Activated CD4-positive, alpha-beta T cell treated with anti-CD3 and anti-CD28 coated beads, Interleukin-2, amount 50 U/mL, for 1 hour (primary cell): ENCODE results near the gene NCAPD2.

ENCODE experiments used
- DNase-seq: peaks from one replicate; pipeline ENCODE4 v3.0.0-alpha.2; 2020

NCAPD2 gene

GRCh38 chr12:6500466-6500865, 6.6 kb downstream of the NCAPD2 start:
- DNase-seq: no peak

GRCh38 chr12:6507102-6507998, 13.4 kb downstream of the NCAPD2 start:
- no peak for DNase-seq

- DNase-seq: no peak
Observed at GRCh38 chr12:6508087-6508486, 14.2 kb downstream of the NCAPD2 start.

- DNase-seq: no peak
Observed at GRCh38 chr12:6520186-6520585, 26.3 kb downstream of the NCAPD2 start.

DNA sequence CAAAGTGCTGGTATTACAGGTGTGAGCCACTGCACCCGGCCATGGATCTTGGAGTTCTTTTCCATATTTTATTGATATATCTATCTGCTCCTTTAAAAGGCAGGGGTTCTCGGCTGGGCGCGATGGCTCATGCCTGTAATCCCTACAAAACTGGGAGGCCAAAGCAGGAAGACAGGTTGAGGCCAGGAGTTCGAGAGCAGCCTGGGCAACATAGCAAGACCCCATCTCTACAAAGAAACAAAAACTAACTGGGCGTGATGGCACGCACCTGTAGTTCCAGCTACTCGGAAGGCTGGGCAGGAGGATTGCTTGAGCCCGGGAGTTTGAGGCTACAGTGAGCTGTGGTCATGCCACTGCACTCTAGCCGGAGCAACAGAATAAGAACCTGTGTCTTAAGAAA, 28.3 kb downstream of the NCAPD2 start:
- DNase-seq: no peak

GRCh38 chr12:6523708-6524107, 29.8 kb downstream of the NCAPD2 start:
- no peak for DNase-seq

- DNase-seq: no peak
Observed at GRCh38 chr12:6524648-6525047, 30.7 kb downstream of the NCAPD2 start.

- no peak for DNase-seq
Observed at GRCh38 chr12:6526201-6526600, 32.3 kb downstream of the NCAPD2 start.

- no peak for DNase-seq
Observed at GRCh38 chr12:6526766-6527525, 33.0 kb downstream of the NCAPD2 start.

GRCh38 chr12:6527711-6528110, 33.8 kb downstream of the NCAPD2 start:
- DNase-seq: no peak

- DNase-seq: no peak
Observed at GRCh38 chr12:6528539-6529235, 34.8 kb downstream of the NCAPD2 start.

GRCh38 chr12:6529291-6529737, 35.4 kb downstream of the NCAPD2 start:
- DNase-seq: no peak

DNA sequence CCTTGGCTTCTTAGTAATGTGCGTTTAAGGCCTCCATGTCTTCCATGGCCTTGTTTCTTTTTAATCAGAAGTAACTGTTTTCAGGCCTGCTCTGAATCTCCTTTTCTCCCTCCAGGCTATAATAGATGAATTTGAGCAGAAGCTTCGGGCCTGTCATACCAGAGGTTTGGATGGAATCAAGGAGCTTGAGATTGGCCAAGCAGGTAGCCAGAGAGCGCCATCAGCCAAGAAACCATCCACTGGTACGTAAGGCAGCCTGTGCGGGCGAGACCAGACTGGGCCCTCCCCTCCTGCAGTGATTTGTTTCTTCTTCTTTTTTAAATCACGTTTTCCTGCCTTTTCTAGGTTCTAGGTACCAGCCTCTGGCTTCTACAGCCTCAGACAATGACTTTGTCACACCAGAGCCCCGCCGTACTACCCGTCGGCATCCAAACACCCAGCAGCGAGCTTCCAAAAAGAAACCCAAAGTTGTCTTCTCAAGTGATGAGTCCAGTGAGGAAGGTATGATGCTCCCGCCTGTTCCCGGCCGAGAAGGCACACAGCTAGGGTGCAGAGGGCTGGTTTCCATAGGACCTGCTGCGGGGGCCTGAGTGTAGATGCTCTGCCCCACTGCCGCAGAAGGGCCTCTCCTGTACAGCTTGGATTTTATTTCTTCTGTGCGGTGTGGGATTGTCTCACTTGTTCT, 36.8 kb downstream of the NCAPD2 start:
- DNase-seq: no peak

GRCh38 chr12:6532051-6532926, 38.4 kb downstream of the NCAPD2 start:
- peak; percentile 76 for DNase-seq

DNA sequence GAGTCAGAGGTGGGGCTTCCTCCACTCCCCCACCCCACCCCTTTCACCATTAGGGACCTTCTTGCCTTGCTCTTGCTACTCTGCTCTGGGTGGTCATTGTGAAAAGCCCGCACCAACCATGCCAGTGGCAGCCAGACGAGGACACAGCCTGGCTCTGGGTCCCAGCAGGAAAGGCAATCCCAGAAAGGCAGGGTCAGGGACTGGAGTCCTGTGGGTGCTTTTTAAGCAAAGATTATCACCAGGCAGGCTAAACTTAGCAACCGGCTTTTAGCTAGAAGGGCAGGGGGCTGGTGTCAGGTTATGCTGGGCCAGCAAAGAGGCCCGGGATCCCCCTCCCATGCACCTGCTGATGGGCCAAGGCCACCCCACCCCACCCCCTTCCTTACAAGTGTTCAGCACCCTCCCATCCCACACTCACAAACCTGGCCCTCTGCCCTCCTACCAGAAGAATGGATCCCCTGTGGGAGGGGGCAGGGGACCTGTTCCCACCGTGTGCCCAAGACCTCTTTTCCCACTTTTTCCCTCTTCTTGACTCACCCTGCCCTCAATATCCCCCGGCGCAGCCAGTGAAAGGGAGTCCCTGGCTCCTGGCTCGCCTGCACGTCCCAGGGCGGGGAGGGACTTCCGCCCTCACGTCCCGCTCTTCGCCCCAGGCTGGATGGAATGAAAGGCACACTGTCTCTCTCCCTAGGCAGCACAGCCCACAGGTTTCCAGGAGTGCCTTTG, 39.2 kb downstream of the NCAPD2 start:
- DNase-seq: peak; percentile 20

GRCh38 chr12:6533653-6533922, 39.7 kb downstream of the NCAPD2 start:
- DNase-seq: no peak

DNA sequence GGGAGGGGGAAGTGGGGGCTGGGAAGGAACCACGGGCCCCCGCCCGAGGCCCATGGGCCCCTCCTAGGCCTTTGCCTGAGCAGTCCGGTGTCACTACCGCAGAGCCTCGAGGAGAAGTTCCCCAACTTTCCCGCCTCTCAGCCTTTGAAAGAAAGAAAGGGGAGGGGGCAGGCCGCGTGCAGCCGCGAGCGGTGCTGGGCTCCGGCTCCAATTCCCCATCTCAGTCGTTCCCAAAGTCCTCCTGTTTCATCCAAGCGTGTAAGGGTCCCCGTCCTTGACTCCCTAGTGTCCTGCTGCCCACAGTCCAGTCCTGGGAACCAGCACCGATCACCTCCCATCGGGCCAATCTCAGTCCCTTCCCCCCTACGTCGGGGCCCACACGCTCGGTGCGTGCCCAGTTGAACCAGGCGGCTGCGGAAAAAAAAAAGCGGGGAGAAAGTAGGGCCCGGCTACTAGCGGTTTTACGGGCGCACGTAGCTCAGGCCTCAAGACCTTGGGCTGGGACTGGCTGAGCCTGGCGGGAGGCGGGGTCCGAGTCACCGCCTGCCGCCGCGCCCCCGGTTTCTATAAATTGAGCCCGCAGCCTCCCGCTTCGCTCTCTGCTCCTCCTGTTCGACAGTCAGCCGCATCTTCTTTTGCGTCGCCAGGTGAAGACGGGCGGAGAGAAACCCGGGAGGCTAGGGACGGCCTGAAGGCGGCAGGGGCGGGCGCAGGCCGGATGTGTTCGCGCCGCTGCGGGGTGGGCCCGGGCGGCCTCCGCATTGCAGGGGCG, 40.2 kb downstream of the NCAPD2 start, which contains the start of gene GAPDH:
Gene GAPDH (plus strand): TSS at position 595 of the 772 bp plus-strand sequence. CDS start 316 bp downstream, outside the sequence.
- DNase-seq: peak; percentile 81

GRCh38 chr12:6534695-6534944, 40.7 kb downstream of the NCAPD2 start:
- DNase-seq: no peak

DNA sequence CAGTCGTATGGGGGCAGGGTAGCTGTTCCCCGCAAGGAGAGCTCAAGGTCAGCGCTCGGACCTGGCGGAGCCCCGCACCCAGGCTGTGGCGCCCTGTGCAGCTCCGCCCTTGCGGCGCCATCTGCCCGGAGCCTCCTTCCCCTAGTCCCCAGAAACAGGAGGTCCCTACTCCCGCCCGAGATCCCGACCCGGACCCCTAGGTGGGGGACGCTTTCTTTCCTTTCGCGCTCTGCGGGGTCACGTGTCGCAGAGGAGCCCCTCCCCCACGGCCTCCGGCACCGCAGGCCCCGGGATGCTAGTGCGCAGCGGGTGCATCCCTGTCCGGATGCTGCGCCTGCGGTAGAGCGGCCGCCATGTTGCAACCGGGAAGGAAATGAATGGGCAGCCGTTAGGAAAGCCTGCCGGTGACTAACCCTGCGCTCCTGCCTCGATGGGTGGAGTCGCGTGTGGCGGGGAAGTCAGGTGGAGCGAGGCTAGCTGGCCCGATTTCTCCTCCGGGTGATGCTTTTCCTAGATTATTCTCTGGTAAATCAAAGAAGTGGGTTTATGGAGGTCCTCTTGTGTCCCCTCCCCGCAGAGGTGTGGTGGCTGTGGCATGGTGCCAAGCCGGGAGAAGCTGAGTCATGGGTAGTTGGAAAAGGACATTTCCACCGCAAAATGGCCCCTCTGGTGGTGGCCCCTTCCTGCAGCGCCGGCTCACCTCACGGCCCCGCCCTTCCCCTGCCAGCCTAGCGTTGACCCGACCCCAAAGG, 41.2 kb downstream of the NCAPD2 start:
- DNase-seq: peak; percentile 68

DNA sequence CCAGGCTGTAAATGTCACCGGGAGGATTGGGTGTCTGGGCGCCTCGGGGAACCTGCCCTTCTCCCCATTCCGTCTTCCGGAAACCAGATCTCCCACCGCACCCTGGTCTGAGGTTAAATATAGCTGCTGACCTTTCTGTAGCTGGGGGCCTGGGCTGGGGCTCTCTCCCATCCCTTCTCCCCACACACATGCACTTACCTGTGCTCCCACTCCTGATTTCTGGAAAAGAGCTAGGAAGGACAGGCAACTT, 41.7 kb downstream of the NCAPD2 start:
- DNase-seq: no peak
